GM18507 (cell line): ENCODE measurements around the gene MED15.
"Not testable (repeated sequence)": the region's sequence is repeated elsewhere in the genome, so short reads cannot be mapped to it uniquely, and the experiment has no call there.

Source experiments
- DNase-seq: peaks from one replicate; pipeline ENCODE4 v3.0.0; 2011; ENCODE audit warnings: low read depth; ENCODE audit not compliant: insufficient read length; ENCODE audit errors: extremely low spot score
- FAIRE-seq: peaks from 2 replicates; lab custom pipeline; 2011; peaks lifted over from hg19 to GRCh38; lab: Jason Lieb, UNC

Gene MED15

DNA sequence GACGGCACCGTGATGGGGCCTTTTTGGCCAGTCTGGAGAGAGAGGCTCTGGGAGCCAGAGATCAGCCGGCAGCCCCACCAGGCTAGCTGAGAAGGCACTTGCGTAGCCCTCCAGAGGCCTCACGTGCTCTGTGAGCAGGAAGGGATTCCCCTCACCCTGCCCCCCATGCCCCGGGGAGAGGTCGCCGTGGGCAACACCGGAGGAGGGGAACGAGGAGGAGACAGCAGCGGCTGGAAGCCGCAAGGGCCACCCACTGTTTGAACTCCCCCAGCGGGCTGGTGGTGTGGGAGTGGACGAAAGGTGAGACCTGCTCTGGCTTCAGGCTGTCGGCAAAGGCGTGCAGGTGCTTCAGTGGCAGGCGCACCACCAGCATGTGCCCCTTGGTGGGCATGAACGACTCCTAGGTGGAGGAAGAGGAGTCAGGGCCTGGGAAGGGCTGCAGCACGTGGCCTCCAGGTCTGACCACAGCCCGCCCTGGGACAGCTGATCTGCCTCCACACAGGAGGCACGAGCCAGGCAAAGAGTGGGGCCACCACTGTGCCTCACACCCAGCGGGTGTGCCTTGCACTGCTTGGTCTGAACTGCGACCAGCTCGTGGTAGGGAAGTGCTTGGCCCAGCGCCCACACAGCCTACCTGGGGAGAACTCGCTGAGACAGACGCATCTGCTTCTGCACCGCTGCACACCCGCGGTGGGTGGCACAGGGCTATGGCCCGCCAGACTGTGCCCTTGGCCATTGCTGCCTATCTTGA, 99.9 kb downstream of the MED15 start:
- DNase-seq (no peak), FAIRE-seq (no peak)

DNA sequence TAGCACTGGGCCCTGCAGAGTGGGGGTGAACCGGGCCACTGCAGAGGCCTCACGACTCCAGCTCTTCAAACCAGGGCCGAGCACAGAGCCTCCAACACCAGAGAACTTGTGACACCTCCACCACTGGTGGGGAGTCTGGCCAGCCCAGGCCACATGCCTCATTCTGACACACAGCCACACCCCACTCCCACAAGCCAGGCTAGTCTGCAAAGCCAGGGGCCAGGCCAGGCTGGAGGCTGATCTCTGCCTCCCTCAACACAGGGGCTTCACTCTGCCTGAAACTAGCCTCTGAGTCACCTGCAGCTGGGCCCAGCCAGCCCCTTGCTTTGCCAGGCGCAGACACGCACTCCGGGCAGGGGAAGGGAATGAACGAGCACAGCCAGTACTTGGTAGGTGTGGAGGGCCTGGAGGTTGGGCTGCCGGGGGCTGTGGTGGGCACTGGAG, 102.9 kb downstream of the MED15 start:
- FAIRE-seq (no peak), DNase-seq (no peak)

DNA sequence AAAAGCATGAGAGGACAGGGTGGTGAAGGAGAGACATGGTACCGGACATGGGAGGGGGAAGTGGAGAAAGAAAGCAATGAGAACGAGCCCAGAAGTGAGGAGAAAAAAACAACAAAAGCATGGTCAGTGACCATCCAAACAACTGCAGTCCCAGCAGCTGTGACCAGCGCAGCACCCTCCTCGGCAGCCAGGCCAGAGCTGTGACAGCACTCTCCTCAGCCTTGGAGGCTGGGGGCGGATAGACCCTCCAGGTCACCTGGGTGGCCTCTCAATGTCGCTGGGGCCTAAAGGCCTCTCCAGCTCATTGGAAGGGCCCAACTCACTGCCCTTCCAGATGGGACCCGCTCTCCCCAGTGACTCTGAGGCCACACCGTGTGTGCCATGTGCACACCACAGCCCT, 103.3 kb downstream of the MED15 start:
- DNase-seq = no peak
- FAIRE-seq = no peak

DNA sequence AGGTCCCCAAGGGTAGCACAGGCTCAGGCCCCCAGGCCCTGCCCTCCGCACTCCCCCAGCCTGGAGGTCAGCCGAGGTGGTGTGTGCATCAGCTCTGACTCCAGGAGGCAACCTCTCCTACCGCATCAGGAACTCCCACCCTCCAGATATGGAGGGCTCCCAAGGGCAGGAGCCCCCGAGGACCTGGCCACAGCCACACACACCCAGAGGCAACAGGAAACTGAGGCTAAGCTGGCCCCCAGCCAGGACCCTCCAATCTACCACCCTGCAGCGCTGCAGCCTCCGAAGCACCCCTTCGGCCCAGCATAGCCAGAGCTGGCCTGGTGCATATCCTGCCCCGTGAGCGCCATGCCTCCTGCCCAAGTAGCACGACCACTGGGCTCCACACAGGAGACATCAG, 104.0 kb downstream of the MED15 start:
- no peak for FAIRE-seq

DNA sequence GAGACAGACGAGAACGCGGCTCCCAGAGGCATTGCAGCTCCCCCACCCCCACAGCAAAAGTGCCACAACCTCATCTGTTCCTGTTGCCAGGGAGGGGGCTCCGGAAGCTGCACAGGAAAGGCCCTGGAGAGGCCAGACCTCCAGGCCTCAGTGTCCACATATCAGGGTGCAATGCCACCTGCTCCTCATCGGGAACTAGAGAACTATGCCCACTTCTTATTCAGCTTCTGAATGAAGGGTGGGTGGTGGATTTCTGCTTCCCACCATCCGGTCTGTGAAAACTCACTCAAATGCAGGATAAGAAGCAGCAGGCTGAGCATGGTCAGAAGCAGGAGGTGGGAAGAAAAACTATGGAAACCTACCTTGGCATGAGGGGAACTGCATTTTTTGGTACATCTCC, 105.9 kb downstream of the MED15 start:
- no peak for FAIRE-seq
- no peak for DNase-seq

More for the DNA sequence above, 104.0 kb downstream of the MED15 start:
- no peak for DNase-seq

DNA sequence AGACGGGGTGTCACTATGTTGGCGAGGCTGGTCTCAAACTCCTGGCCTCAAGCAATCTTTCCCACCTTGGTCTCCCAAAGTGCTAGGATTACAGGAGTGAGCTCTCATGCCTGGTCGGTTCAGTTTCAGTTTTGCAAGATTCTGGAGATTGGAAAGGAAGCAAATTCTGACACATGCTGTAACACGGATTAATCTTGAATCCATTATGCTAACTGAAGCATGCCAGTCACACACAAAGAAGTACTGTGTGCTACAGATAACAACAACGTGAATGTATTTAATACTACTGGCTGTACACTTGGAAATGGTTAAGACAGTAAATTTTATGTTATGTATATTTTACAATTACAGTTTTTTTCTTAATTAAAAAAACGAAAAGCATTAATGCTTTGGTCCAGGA, 107.6 kb downstream of the MED15 start:
- FAIRE-seq (no peak), DNase-seq (no peak)

DNA sequence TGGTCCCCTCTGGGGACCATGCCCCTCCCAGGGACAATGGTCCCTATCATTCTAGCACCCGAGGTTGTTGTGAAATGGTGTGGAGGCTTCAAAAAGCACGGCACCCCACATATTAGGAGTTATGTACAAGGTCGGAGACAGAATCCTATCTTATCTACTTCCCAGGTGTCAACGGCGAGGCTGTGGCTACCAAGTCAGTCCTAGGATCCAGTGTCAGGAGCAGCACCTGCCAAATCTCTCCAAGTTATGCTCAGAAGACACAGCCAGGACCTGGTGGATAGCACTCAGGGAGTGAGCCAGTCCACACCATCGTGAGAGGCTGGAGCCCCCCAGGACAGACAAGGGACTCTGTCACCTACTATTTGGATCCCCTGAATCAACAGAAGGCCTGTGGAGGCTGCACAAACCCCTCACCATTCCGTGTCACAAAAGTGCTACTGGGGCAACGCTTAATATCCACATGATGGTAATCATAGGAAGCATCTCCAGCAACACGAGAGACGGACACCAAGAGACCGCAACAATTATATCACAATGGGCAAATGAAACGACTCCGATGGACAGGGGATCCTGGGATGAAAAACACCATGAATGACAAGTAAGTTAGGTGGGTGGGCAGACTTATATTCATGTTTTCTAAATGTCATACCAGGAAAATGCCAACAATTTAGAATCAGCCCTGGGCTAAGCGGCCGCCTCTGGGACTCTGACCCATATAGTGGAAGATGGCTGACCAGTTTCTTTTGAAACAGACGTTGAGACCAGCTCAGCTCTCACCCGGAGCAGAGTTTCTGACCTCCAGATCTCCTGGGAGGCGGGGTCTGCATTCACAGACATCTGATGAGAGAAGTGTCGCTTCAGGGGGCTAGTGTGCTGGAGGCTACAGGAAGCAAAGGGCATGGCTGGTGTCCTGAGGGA, 108.4 kb downstream of the MED15 start:
- DNase-seq (no peak), FAIRE-seq (no peak)

DNA sequence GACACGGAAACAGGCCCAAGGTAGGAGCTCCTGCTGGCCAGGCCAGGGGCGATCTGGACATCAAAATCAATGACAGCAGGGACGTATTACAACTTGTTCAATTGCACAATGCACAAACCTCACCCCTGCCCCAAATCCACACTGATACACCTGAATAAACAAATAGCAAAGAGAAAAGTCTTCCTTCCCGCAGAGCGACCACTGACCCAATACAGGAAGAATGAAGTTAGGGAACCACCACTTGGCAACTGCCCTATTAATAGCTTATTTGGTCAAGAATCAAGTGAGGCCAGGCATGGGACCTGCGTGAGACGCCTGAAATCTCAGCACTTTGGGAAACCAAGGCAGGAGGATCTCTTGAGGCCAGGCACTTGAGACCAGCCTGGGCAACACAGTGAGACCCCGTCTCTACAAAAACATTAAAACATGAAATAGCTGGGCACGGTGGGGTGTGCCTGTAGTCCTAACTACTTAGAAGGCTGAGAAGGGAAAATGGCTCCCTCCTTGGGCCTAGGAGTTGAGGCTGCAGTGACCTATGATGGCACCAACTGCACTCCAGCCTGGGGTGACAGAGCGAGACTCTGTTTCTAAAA, 109.1 kb downstream of the MED15 start:
- FAIRE-seq (no peak), DNase-seq (no peak)

DNA sequence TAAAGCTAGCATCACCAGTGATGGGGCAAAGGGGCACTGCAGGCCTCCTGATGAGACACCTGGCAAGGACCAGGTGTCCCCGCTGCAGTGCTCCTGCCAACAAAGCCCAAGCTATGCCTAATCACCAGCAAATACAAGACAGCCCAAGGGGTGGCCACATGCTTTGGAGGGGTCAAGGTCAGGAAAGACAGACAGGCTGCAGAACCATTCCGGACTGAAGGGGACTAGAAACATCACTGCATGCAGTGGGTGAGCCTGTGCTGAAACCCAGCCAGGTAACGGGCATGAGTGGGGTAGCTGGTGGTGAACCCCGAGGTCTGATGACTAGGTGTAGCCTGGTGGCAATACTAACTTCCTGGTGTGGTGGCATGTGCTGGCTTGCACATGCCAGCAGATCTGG, 111.1 kb downstream of the MED15 start:
- FAIRE-seq (no peak), DNase-seq (no peak)

DNA sequence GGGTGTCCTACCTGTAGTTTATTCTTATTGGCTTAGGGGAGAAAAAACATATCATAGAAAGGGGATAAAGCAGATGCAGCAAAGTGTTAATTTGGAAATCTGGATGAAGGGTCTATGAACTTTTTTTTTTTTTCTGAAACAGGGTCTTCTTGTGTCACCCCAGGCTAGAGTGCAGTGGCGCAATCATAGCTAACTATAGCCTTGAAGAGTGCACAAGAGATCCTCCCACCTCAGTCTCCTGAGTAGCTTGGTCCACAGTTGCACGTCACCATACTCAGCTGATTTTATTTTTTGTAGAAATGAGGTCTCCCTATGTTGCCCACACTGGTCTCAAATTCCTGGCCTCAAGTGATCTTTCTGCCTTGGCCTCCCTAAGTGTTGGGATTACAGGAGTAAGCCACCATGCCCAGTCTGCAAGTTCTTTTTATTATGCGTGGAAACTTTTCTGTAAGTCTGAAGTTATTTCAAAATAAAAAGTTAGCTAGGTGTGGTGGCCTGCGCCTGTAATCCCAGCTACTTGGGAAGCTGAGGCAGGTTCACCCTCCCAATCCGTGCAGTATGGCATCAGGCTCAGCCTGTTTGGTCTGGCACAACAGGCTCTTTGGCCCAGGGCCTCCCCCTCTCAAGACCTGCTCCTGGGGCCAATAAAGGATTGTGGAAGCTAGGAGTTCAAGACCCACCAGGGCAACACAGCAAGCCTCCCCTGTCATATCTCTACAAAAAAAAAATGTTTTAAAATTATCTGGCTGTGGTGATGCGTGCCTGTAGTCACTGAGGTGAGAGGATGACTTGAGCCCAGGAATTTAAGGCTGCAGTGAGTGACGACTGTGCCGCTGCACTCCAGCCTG, 111.9 kb downstream of the MED15 start:
- FAIRE-seq = no peak
- DNase-seq = no peak

DNA sequence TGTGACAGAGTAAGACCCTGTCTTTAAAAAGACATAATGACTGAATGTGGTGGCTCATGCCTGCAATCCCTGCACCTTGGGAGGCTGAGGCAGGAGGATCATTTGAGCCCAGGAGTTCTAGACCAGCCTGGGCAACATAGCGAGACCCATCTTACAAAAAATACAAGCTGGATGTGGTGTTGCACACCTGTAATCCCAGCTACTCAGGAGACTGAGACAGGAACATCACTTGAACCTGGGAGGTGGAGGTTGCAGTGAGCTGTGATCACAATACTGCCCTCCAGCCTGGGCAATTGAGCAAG, 112.4 kb downstream of the MED15 start:
- FAIRE-seq, DNase-seq: not testable (repeated sequence)

DNA sequence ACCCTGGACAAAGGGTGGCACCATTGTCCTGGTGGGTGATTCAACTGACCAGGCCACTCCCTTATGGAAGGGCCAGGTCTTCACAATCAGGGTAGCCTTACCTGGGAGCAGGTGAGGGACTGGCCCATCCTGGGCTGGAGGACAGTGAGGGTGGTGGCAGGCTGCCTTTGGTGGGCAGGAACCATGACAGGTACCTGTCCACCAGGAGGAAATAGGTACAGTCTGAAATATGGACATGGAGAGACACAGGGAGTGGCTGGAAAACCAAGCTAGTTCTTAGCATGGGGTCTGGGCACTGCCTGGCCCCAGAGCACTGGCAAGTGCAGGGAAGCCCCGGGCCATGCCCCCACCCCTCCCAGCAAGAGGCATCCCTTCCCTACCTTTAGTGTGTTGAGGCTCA, 113.8 kb downstream of the MED15 start:
- FAIRE-seq = no peak

DNA sequence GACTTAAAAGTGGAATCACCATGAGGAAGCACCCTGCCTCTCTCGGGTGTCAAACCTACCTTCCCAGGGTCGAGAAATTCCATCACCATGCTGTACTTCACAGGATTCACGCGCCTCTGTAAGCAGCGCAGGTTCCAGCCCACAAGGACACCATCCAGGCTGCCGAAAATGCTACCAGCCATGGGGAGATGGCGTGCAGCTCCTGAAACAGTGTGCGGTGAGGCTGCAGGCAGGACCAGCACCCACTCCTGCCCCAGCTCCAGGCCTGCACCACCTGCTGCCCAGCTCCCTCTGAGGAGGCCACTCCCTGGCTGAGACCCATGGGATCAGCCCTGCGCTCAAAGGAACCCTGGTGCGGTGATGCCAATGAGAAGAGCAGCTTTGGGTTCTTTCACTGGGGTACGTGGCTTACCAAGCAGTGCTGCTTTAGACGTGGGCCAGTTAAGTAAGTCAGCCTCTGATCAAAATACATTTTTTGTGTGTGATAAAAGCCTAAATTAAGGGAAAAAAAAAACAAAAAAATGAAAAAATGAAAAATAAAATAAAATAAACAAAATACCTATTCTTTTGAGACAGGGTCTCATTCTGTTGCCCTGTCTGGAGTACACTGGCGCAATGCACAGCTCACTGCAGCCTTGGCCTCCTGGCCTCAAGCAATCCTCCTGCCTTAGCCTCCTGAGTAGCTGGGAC, 115.4 kb downstream of the MED15 start:
- DNase-seq (no peak), FAIRE-seq (no peak)

More for the DNA sequence above, 113.8 kb downstream of the MED15 start:
- DNase-seq = no peak

DNA sequence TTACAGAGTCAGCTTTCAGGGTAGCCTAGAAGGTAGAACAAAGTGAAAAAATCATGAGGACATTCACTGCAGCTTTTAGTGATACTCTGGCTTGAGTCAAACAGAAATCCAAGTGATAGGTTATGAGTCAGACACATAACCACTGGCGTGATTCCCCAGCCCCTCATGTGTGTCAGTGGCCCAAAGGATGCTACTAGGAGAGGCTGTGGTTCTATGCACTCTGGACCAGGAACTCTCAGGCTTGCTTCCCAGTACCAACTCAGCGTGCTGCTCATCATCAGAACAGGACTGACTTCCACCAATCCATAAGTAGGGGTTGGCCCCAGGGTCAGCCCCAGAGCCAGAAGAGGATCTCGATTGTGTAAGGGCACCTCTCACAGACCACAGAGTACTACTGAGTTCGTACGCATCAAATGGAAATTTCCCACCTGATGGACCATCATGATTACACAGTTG, 116.8 kb downstream of the MED15 start:
- DNase-seq = peak; percentile 18
- FAIRE-seq = peak; percentile 91

DNA sequence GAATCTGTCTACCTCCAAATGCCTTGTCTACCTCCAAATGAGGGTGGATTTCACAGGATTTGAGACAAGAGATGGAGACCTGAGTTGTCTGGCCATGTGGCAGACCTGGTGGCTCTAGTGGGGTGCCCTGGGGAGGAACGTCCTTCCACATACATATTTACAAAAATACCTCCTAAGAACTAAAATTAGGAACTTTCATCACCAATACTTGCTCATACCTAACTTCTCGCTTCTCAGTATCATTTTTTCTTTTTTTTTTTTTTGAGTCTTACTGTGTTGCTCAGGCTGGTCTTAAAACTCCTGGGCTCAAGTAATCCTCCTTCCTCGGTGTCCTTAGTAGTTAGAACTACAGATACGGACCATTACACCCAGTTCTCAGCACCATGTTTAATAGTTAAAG, 117.9 kb downstream of the MED15 start:
- FAIRE-seq = peak; percentile 67
- DNase-seq = no peak

DNA sequence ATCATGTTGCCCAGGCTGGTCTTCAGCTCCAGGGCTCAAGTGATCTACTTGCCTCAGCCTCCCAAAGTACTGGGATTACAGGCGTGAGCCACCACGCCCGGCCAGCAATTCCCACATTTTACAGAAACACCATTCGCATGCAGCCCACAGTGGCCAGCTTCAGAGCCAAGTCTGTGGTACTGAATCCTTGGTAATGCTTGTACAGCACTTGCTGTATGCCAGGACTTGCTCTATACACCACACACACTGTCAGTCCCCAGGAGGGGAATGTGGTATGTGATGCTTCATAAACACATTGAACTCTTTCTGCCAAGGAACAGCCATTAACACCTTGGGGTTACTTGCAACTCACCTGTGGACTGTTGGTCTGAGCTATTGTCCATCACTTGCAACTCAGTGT, 119.4 kb downstream of the MED15 start:
- FAIRE-seq (no peak), DNase-seq (no peak)

DNA sequence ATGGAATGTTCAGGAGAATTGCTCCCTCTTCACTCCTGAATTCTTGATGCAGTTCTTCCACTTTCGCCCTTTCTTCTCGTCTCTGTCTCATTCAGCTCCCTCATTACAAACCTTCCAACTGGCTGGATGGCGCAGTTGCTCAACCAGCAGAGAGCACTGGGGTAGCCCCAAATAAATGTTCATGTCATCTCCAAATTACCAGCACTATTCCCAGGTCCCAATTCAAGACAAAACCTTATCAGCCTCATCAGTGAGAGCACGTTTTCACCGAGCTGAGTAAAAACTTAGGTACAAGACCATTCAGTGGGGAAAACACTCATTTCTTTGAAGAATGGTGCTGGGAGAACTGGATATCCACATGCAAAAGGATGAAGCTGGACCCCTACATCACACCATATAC, 120.0 kb downstream of the MED15 start:
- FAIRE-seq (no peak), DNase-seq (no peak)

DNA sequence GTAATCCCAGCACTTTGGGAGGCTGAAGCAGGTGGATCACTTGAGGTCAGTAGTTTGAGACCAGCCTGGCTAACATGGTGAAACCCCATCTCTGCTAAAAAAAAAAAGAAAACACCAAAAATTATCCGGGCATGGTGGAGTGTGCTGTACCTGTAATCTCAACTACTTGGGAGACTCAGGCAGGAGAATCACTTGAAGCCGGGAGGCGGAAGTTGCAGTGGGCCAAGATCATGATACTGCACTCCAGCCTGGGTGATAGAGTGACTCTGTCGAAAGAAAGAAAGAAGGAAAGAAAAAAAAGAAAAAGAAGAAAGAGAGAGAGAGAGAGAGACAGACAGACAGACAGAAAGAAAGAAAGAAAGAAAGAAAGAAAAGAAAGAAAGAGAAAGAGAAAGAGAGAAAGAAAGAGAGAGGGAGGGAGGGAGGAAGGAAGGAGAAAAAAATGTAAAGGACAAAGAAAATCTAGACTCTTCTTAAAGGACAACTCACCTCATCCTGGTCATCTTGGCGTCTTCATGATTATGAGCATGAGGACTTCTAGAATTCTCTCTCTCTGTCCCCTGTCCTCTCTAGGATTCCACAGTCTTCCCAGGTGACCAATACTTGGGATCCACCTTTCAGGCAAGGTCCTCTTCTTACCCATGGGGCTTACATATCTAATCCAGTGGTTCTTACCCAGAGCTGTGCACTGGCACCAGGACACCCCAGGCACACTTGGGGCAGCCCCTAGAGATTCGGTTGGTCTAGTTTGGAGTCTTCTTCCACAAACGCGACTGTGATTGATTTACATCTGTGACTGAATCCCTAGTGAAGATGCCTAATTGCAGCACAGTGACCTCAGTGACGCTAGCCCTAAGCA, 120.9 kb downstream of the MED15 start:
- DNase-seq = no peak
- no peak for FAIRE-seq
